Measurements from ENCODE around the gene TGIF2. TPM values are rescaled to one million over a fixed set of nuclear protein-coding genes. Genes with fewer than 3 reads are reported as not detected.

TGIF2 gene
- total and polyA plus RNA-seq, 2 of the 8 experiments (the other 6 are each of a cell fraction or from before 2014, with no cell fraction given), result 49.7 to 76.7 TPM

GRCh38 chr20:36631646-36632045 is 58.2 kb downstream of the TGIF2 start (continued):
- TF ChIP-seq CTCF (IDR thresholded peaks at IDR 0.05; ENCODE audit: control extremely low read depth in 1 of 3, insufficient read depth in 1 of 3, low read depth in 1 of 3, low read length in 3 of 3), result no peak
- no peak for TF ChIP-seq BCL11A (IDR thresholded peaks at IDR 0.05; ENCODE audit: low read depth in 2 of 2, low read length in 2 of 2)
- no peak for TF ChIP-seq PHF8 (conservative IDR thresholded peaks at IDR 0.05; ENCODE audit: low read depth, low read length)
- TF ChIP-seq FOSL1 (IDR thresholded peaks at IDR 0.05; ENCODE audit: insufficient read depth, low read depth, low read length), result no peak
- no peak for TF ChIP-seq SIN3A (conservative IDR thresholded peaks at IDR 0.05 in 1 of 2, IDR thresholded peaks at IDR 0.05 in 1 of 2; ENCODE audit: low read depth in 1 of 2, low read length in 2 of 2)
